ENCODE data around the gene LINGO4.

Gene LINGO4

DNA sequence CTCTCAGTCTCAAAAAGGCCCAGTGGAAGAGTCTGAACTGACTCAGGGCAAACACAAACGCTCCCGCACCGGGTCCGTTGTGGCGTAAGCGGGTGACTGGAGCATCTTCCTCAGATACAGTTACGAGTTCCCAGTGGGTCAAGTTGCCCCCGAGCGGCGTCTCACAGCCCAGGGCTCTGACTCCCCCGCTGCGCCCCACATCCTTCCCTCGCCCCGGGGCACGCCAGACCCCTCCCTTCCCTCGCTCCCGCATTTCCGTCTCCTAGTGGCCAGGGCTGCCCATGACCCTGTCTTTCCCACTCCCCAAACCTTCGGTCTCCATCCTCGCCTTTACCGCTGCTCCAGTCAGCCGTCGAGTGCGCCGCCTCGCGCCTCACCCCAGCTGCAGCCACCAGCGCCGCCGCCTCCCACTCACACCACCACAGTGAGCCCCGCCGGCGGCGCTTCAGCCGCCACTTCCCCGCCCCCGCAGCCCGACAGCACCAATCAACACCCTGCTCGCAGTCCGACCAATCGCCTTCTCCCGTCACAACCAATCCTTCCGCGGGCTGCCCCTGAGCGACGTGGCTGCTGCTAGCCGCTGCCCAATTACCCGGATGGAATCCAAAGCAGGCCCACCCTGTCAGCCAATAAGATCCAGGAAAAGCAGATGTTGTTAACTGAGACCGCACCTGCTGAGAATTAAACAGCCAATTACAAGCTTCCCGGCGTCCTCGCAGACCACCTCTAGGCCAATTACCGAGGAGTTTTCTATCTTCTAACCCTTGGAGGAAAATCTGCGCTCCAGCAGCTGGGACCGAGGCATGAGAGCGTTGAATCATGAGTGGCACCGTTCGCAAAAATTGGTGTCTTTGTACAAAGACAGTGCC is 14.9 kb downstream of the LINGO4 start, which contains the start of gene TDRKH:
Gene TDRKH (minus strand): TSS at position 430 of the 869 bp plus-strand sequence. CDS start 7,478 bp downstream, outside the sequence.
- ChIA-PET POLR2A (interaction anchor here (0.6 to 2.7 kb wide), 7 partner anchors 13 to 279 kb away, joined by 3 to 11 read pairs (median 3); partner anchors contain the start of genes CGN, MRPL9 and TUFT1), CTCF (interaction anchor here (0.7 to 1.5 kb wide), 7 partner anchors 11 to 450 kb away, joined by 3 to 6 read pairs (median 3); no protein-coding TSS in a partner anchor)
- Histone ChIP-seq H3K4me1 (ENCODE audit: control insufficient read depth, insufficient read depth, low read length) (no peaks in the 10 kb centered on the region), H3K9me3 (ENCODE audit: control insufficient read depth, insufficient read depth, low read depth, low read length) (no peaks in the 10 kb centered on the region), H3K36me3 (ENCODE audit: control insufficient read depth in 2 of 2, insufficient read depth in 1 of 2, low read length in 2 of 2) (no peaks in the 10 kb centered on the region), H3K27ac (ENCODE audit: extremely low read depth, low read depth, low read length) (peak within 1 kb of the TSS; percentile 12), H3K4me3 (ENCODE audit: low read depth, low read length) (peak within 1 kb of the TSS; percentile 51)
- TF ChIP-seq ZNF658 (tag by site-specific recombination; IDR thresholded peaks at IDR 0.05) (no peak), YY2 (tag by site-specific recombination; IDR thresholded peaks at IDR 0.05) (no peak), ZNF670 (tag by site-specific recombination; IDR thresholded peaks at IDR 0.05; ENCODE audit: low read depth) (no peak), ZNF785 (tag by site-specific recombination; IDR thresholded peaks at IDR 0.05) (0 out of 2 replicates have a peak, but pooled peaks have one; percentile 57), ZBTB11 (tag by site-specific recombination; conservative IDR thresholded peaks at IDR 0.05; ENCODE audit: low read depth) (peak; percentile 19; the same call in 1 of the 2 replicates), ZNF76 (tag by site-specific recombination; IDR thresholded peaks at IDR 0.05; ENCODE audit: borderline replicate concordance, low read depth) (peak; percentile 72; the same call in 1 of the 2 replicates), ZNF513 (tag by site-specific recombination; IDR thresholded peaks at IDR 0.05) (no peak), ZNF707 (tag by site-specific recombination; IDR thresholded peaks at IDR 0.05) (no peak), ZNF19 (tag by site-specific recombination; IDR thresholded peaks at IDR 0.05; ENCODE audit: low read depth) (no peak), ZNF10 (tag by site-specific recombination; IDR thresholded peaks at IDR 0.05) (peak; percentile 57), ATF2 (tag by site-specific recombination; IDR thresholded peaks at IDR 0.05; ENCODE audit: low read depth) (no peak), ZNF792 (tag by site-specific recombination; IDR thresholded peaks at IDR 0.05) (peak; percentile 85), ZBTB21 (tag by site-specific recombination; IDR thresholded peaks at IDR 0.05) (no peak), ZNF560 (tag by site-specific recombination; IDR thresholded peaks at IDR 0.05; ENCODE audit: borderline replicate concordance) (no peak), KLF9 (tag by site-specific recombination; IDR thresholded peaks at IDR 0.05; ENCODE audit: low read depth) (peak; percentile 78), ZNF660 (tag by site-specific recombination; IDR thresholded peaks at IDR 0.05) (peak; percentile 75; the same call in 1 of the 2 replicates), KLF7 (tag by site-specific recombination; IDR thresholded peaks at IDR 0.05; ENCODE audit: borderline replicate concordance) (peak; percentile 85; the same call in 1 of the 2 replicates)
- TF ChIP-seq, protein P1, sequence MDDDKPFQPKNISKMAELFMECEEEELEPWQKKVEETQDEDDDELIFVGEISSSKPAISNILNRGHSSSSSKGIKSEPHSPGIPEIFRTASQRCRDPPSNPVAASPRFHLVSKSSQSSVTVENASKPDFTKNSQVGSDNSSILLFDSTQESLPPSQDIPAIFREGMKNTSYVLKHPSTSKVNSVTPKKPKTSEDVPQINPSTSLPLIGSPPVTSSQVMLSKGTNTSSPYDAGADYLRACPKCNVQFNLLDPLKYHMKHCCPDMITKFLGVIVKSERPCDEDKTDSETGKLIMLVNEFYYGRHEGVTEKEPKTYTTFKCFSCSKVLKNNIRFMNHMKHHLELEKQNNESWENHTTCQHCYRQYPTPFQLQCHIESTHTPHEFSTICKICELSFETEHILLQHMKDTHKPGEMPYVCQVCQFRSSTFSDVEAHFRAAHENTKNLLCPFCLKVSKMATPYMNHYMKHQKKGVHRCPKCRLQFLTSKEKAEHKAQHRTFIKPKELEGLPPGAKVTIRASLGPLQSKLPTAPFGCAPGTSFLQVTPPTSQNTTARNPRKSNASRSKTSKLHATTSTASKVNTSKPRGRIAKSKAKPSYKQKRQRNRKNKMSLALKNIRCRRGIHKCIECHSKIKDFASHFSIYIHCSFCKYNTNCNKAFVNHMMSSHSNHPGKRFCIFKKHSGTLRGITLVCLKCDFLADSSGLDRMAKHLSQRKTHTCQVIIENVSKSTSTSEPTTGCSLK (tag by site-specific recombination; IDR thresholded peaks at IDR 0.05), result no peak
- TF ChIP-seq, protein P2, sequence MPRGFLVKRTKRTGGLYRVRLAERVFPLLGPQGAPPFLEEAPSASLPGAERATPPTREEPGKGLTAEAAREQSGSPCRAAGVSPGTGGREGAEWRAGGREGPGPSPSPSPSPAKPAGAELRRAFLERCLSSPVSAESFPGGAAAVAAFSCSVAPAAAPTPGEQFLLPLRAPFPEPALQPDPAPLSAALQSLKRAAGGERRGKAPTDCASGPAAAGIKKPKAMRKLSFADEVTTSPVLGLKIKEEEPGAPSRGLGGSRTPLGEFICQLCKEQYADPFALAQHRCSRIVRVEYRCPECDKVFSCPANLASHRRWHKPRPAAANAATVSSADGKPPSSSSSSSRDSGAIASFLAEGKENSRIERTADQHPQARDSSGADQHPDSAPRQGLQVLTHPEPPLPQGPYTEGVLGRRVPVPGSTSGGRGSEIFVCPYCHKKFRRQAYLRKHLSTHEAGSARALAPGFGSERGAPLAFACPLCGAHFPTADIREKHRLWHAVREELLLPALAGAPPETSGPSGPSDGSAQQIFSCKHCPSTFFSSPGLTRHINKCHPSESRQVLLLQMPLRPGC (tag by site-specific recombination; IDR thresholded peaks at IDR 0.05), result peak; percentile 67
- TF ChIP-seq, protein P3, sequence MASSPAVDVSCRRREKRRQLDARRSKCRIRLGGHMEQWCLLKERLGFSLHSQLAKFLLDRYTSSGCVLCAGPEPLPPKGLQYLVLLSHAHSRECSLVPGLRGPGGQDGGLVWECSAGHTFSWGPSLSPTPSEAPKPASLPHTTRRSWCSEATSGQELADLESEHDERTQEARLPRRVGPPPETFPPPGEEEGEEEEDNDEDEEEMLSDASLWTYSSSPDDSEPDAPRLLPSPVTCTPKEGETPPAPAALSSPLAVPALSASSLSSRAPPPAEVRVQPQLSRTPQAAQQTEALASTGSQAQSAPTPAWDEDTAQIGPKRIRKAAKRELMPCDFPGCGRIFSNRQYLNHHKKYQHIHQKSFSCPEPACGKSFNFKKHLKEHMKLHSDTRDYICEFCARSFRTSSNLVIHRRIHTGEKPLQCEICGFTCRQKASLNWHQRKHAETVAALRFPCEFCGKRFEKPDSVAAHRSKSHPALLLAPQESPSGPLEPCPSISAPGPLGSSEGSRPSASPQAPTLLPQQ (tag by site-specific recombination; IDR thresholded peaks at IDR 0.05), result peak; percentile 93
- TF ChIP-seq, protein P4, sequence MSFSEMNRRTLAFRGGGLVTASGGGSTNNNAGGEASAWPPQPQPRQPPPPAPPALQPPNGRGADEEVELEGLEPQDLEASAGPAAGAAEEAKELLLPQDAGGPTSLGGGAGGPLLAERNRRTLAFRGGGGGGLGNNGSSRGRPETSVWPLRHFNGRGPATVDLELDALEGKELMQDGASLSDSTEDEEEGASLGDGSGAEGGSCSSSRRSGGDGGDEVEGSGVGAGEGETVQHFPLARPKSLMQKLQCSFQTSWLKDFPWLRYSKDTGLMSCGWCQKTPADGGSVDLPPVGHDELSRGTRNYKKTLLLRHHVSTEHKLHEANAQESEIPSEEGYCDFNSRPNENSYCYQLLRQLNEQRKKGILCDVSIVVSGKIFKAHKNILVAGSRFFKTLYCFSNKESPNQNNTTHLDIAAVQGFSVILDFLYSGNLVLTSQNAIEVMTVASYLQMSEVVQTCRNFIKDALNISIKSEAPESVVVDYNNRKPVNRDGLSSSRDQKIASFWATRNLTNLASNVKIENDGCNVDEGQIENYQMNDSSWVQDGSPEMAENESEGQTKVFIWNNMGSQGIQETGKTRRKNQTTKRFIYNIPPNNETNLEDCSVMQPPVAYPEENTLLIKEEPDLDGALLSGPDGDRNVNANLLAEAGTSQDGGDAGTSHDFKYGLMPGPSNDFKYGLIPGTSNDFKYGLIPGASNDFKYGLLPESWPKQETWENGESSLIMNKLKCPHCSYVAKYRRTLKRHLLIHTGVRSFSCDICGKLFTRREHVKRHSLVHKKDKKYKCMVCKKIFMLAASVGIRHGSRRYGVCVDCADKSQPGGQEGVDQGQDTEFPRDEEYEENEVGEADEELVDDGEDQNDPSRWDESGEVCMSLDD (tag by site-specific recombination; IDR thresholded peaks at IDR 0.05), result peak; percentile 92

Measured in HEK293 (cell line).